NCI-H187 (cell line): ENCODE measurements around the gene APOL3.
"Not testable (repeated sequence)": the region's sequence is repeated elsewhere in the genome, so short reads cannot be mapped to it uniquely, and the experiment has no call there.

Experiments used
- DNase-seq, 2 experiments: peaks; one replicate each; lab custom pipeline; 2025; lab: John Stamatoyannopoulos, UW

The APOL3 gene

GRCh38 chr22:36134182-36134581 is 26.4 kb downstream of the APOL3 start:
- DNase-seq, result no peak

GRCh38 chr22:36131907-36132306 is 28.6 kb downstream of the APOL3 start:
- DNase-seq, result no peak

GRCh38 chr22:36129486-36130388 is 30.8 kb downstream of the APOL3 start:
- no peak for DNase-seq

- no peak for DNase-seq
Measured at GRCh38 chr22:36129071-36129470, 31.5 kb downstream of the APOL3 start.

GRCh38 chr22:36125994-36126531 is 34.5 kb downstream of the APOL3 start:
- DNase-seq, result no peak

- no peak for DNase-seq
Measured at GRCh38 chr22:36125434-36125833, 35.1 kb downstream of the APOL3 start.

GRCh38 chr22:36124666-36125065 is 35.9 kb downstream of the APOL3 start:
- DNase-seq, result no peak

GRCh38 chr22:36123673-36124630 is 36.6 kb downstream of the APOL3 start:
- DNase-seq, result peak; percentile 78 to 90

- DNase-seq, result not testable (repeated sequence)
Measured at GRCh38 chr22:36120621-36121351, 39.8 kb downstream of the APOL3 start.

- no peak for DNase-seq
Measured at GRCh38 chr22:36117053-36117554, 43.5 kb downstream of the APOL3 start.

GRCh38 chr22:36116127-36116526 is 44.4 kb downstream of the APOL3 start:
- no peak for DNase-seq

GRCh38 chr22:36113121-36113520 is 47.4 kb downstream of the APOL3 start:
- no peak for DNase-seq

GRCh38 chr22:36111316-36111715 is 49.2 kb downstream of the APOL3 start:
- DNase-seq, result no peak

- no peak for DNase-seq
Measured at GRCh38 chr22:36110306-36110881, 50.2 kb downstream of the APOL3 start.

- DNase-seq, result no peak
Measured at GRCh38 chr22:36107436-36107835, 53.1 kb downstream of the APOL3 start.

- no peak for DNase-seq
Measured at GRCh38 chr22:36106910-36107309, 53.6 kb downstream of the APOL3 start.

- no peak for DNase-seq
Measured at GRCh38 chr22:36104988-36105387, 55.6 kb downstream of the APOL3 start.

- no peak for DNase-seq
Measured at GRCh38 chr22:36104435-36104834, 56.1 kb downstream of the APOL3 start.

GRCh38 chr22:36103891-36104290 is 56.7 kb downstream of the APOL3 start:
- DNase-seq, result no peak

- DNase-seq, result no peak
Measured at GRCh38 chr22:36102995-36103394, 57.6 kb downstream of the APOL3 start.

GRCh38 chr22:36101756-36102155 is 58.8 kb downstream of the APOL3 start:
- no peak for DNase-seq
